Naive B cell (primary cell): ENCODE data around the gene PDLIM5. TPM values are rescaled to one million over a fixed set of nuclear protein-coding genes. Genes with fewer than 3 reads are reported as not detected.

ENCODE experiments used
- ATAC-seq, 2 donors: fragments of 150-1000 bp; cut with Tn5 transposase; 2 replicates each; pipeline ENCODE4 v1.10.0; 2021; ENCODE audit warnings: low read depth in 2 of 2, mild to moderate bottlenecking in 2 of 2, moderate library complexity in 2 of 2
- DNase-seq: peaks from one replicate; pipeline ENCODE4 v3.0.0; 2022
- H3K27ac Mint-ChIP-seq, 6 donors: one replicate each; pipeline ENCODE4 v1.8.0; 2020 to 2022; ENCODE audit warnings: mild to moderate bottlenecking in 6 of 6, mixed read lengths in 6 of 6, moderate library complexity in 5 of 6, inconsistent platforms in 2 of 6
- H3K27me3 Mint-ChIP-seq, 3 donors: one replicate each; pipeline ENCODE4 v1.8.0; 2021 to 2022; ENCODE audit warnings: mixed read lengths in 3 of 3, mild to moderate bottlenecking in 1 of 3
- H3K36me3 Mint-ChIP-seq, 2 donors: one replicate each; pipeline ENCODE4 v1.8.0; 2020 to 2022; ENCODE audit warnings: mixed read lengths in 2 of 2, inconsistent platforms in 1 of 2, mild to moderate bottlenecking in 1 of 2
- H3K4me1 Mint-ChIP-seq, 3 donors: one replicate each; pipeline ENCODE4 v1.8.0; 2020 to 2022; ENCODE audit warnings: mixed read lengths in 3 of 3, inconsistent platforms in 1 of 3, mild to moderate bottlenecking in 1 of 3, moderate library complexity in 1 of 3
- H3K4me3 Mint-ChIP-seq, 8 donors: one replicate each; pipeline ENCODE4 v1.8.0; 2020 to 2022; ENCODE audit warnings: mild to moderate bottlenecking in 8 of 8, mixed read lengths in 8 of 8, moderate library complexity in 8 of 8, inconsistent platforms in 2 of 8
- H3K9me3 Mint-ChIP-seq, 7 donors: one replicate each; pipeline ENCODE4 v1.8.0; 2020 to 2022; ENCODE audit warnings: mixed read lengths in 7 of 7, mild to moderate bottlenecking in 5 of 7, inconsistent platforms in 2 of 7, moderate library complexity in 1 of 7
- polyA plus RNA-seq, 6 donors: library from polyadenylated mRNA; unstranded; fragments of 300-500 nt; fragmentation: Illumina TruSeq; gene quantifications; one replicate each; pipeline ENCODE4 v1.2.3, GENCODE V29; 2021; ENCODE audit warnings: low read depth in 6 of 6

PDLIM5 gene
- polyA plus RNA-seq, 6 donors from 2014 or later, result 33.4 to 47.3 (median 41.1) TPM

DNA sequence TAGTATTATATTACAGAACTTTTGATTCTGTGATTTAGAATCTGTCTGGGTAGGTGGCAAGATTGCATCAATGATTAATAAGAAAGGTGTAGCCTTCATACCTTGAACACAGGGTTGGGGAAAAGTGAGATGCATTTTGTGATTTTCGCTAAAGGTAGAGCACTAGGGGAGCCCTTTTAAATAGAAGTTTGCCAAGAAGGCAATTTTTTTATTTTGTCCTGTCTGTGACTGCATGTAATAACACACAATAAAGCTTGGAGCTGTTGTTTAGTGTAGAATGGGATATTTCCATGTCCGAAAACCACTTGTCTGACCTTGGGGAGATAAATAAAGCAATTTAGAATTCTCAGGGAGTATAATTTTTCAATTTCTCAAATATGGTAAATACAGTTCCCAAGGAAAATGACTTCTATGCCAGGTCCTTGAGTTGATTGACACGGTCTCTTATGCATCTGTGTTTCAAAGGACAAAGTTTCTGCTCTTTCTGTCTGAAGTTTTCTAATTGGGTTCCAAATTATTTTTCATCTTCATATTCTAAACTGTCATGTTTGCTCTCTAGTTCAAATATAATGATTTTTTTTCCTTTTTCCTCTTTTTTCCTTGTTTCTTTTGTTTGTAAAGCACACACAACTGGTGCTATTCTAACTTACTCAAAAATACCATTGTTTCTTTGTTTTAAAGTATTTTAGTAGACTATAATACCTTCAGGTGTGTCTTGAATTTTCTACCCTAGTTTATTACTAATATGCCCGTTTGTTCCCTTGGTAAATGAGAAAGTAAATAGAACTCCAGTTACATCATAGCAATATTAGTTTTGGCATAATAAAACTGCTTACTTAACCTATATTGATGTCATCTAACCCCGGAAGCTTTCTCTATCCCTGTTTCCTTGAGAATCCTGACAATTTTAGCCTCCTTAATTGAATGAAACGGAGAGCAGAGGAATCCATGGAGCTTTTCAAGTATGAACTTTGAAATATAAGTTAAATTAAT, 218.2 kb downstream of the PDLIM5 start:
- Mint-ChIP-seq H3K27ac (no peak overlapping the region), H3K27me3 (no peaks in the 10 kb centered on the region), H3K9me3 (no peaks in the 10 kb centered on the region), H3K4me1 (no peaks in the 10 kb centered on the region), H3K4me3 (no peak overlapping the region), H3K36me3 (no peaks in the 10 kb centered on the region)
- DNase-seq (no peak), ATAC-seq (no peak)

DNA sequence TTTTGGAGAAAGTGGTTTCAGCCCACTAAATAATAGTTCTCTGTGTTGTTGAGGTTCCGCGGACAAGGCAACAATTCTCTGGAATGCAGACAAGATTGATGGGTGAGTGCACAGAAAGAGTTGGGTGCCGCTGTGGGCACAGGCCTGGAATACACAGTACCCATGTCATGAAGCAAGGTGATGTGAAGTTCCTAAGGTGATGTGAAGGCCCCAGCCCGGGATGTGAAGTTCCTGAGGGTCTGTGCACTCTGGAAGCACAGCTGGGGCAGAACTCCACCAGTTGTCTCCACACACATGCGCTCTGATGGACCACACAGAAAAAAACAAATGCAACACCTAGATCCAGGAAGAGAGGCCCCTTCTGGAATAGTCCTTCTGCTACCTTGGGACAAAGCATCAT, 219.4 kb downstream of the PDLIM5 start:
- H3K4me3 Mint-ChIP-seq, result no peak overlapping the region
- H3K27me3 Mint-ChIP-seq, result no peaks in the 10 kb centered on the region
- no peaks in the 10 kb centered on the region for H3K36me3 Mint-ChIP-seq
- H3K9me3 Mint-ChIP-seq, result no peaks in the 10 kb centered on the region
- H3K4me1 Mint-ChIP-seq, result no peaks in the 10 kb centered on the region
- no peak for DNase-seq
- H3K27ac Mint-ChIP-seq, result no peak overlapping the region
- ATAC-seq, result no peak

DNA sequence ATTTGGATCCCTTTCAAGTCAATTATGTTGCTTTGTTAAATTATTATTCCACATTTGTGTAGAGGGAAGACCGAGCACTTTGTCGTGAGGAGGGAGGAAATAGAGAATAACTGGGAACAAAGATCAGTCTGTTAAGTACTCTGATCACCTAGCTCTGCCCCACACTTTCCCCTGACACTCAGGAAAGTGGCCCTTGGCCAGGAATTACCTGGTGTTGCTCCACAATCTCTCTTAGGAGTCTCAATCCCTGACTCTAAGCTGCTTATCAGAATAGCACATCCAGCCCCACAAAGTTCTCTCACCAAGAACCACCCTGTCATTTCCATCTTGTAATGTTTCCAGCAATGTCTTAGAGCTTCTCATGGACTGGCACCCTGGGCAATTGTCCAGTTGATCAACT, 222.2 kb downstream of the PDLIM5 start:
- H3K4me3 Mint-ChIP-seq, result no peak overlapping the region
- no peak overlapping the region for H3K27ac Mint-ChIP-seq
- H3K36me3 Mint-ChIP-seq, result no peaks in the 10 kb centered on the region
- DNase-seq, result no peak
- no peaks in the 10 kb centered on the region for H3K4me1 Mint-ChIP-seq
- H3K27me3 Mint-ChIP-seq, result peaks cover 0 to 9% (median 4%) of the 10 kb centered on the region in 3 donors
- ATAC-seq, result no peak
- H3K9me3 Mint-ChIP-seq, result peaks cover 0 to 5% (median 0%) of the 10 kb centered on the region in 7 donors

DNA sequence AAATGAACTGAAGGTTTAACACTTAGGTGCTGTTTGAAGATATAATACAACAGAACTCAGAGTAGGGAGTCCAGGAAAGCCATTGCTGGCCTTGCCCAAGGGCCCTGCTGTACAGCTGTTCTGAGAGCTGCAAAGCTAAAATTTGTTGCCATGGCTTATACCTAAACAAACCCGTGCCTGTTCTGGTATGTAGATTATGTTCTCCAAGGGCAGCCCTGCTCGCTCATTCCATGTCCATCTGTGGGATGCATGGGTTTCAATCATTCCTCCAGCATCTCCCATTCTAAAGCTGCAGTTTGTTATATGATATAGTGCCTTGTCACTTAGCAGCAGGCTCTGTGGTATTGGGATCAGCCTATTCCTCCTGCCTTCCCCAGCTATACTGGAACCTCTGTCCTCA, 225.2 kb downstream of the PDLIM5 start:
- Mint-ChIP-seq H3K36me3 (no peaks in the 10 kb centered on the region), H3K4me3 (no peak overlapping the region), H3K27ac (no peak overlapping the region), H3K4me1 (no peaks in the 10 kb centered on the region), H3K9me3 (peaks cover 0 to 5% (median 0%) of the 10 kb centered on the region in 7 donors), H3K27me3 (peaks cover 0 to 9% (median 7%) of the 10 kb centered on the region in 3 donors)
- no peak for DNase-seq
- no peak for ATAC-seq

DNA sequence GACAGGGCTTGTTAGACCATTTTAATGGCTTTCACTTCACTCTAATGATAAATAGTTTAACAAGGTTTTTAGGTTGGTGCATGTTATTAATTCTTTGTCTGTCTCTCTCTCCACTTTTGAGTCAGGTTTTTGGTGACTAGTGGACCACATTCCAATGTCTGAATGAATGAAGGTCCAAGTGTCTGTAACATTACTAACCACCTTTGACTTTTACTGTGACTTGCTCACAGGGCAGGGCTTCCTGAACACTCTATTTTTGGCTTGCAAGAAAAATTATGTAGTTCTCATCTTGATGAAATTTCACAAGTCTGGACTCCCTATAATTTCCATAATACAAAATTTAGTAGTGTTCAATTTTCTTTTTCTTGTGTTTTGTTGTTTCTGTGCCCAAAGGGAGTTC, 227.2 kb downstream of the PDLIM5 start:
- Mint-ChIP-seq H3K27ac (no peak overlapping the region), H3K9me3 (peaks cover 0 to 5% (median 0%) of the 10 kb centered on the region in 7 donors), H3K4me3 (no peak overlapping the region), H3K36me3 (no peaks in the 10 kb centered on the region), H3K4me1 (no peaks in the 10 kb centered on the region), H3K27me3 (peaks cover 0 to 9% (median 7%) of the 10 kb centered on the region in 3 donors)
- DNase-seq (no peak), ATAC-seq (no peak)

DNA sequence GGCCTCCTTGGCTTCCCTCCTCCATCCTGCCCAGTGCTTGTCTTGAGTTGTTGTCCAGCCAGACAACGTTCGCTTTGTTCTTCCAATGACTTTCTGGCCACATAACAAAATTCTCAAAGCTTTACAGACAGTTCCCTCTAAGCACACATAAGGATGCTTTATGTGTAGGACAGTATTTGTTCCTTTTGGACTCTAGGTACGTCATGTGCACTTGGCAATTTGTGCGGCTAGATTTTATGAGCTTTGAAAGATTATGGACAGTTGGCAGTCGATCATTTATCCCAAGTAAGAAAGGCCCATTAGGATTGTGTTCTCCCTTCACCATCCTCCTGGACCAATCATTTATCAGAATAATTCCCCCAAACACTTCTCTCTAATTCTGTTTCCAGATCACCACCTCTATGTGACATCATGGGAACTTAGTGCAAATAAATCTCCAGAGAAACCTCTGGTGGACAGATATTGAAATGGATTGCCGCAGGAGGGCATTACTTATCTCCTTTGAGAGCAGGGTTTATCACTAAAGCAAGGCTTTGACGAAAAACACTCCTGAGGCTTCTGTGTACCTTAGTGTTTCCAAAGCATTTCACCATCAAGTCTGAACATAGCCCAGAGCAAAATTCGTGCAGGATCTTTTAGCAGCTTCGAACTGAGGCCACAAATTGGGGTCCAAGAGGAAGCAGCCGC, 228.6 kb downstream of the PDLIM5 start:
- H3K27ac Mint-ChIP-seq, result no peak overlapping the region
- H3K9me3 Mint-ChIP-seq, result peaks cover 0 to 5% (median 0%) of the 10 kb centered on the region in 7 donors
- DNase-seq (no peak), ATAC-seq (no peak)
- H3K4me3 Mint-ChIP-seq, result no peak overlapping the region
- H3K4me1 Mint-ChIP-seq, result no peaks in the 10 kb centered on the region
- H3K27me3 Mint-ChIP-seq, result peaks cover 0 to 9% (median 7%) of the 10 kb centered on the region in 3 donors
- H3K36me3 Mint-ChIP-seq, result no peaks in the 10 kb centered on the region

DNA sequence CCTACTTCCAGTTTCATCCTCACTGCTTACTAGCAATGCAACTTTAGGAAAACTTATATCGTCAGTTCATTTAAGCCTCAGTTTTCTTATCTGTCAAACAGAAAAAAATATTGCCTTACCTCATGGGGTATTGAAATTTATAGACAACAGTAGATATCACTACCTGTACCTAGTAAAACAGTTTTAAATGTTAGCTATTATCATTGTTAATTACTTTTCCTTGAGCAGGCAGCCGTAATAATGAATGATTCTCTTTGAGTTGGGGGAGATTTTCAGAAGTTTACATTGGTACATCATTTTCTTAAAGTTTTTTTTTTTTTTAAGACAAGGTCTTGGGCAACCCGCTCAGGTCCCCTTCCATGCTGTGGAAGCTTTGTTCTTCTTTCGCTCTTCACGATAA, 234.3 kb downstream of the PDLIM5 start:
- H3K27me3 Mint-ChIP-seq, result peaks cover 0 to 2% (median 0%) of the 10 kb centered on the region in 3 donors
- no peak for ATAC-seq
- no peaks in the 10 kb centered on the region for H3K36me3 Mint-ChIP-seq
- H3K4me3 Mint-ChIP-seq, result no peak overlapping the region
- H3K4me1 Mint-ChIP-seq, result no peaks in the 10 kb centered on the region
- H3K27ac Mint-ChIP-seq, result no peak overlapping the region
- DNase-seq, result no peak
- no peaks in the 10 kb centered on the region for H3K9me3 Mint-ChIP-seq

DNA sequence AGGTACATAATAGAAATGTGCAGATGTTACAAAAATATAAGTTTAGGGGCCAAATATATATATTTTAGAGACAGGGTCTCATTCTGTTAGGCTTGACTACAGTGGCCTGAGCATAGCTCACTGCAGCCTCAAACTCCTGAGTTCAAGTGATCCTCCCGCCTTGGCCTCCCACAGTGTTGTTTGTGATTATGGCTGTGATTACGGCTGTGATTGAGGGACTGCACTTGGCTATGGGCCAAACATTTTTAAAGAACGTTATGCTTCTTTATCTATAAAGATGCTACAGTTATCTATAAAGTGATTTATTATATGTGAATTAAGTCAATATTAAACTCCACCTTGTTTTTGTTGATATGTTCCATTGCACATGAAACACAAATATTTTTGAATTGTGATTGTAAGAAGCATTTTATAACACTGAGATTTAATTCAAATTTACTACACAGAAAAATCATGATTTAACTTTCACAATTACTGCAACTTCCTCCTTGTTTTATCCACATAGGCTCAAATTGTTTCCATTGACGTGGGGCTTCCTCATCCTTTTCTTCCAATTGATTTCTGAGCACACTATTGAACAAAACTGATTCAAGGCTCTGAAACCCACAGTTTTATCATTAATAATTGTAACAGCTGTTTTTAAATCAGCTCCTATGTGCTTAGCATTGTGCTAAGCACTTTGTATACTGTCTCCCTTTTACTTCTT, 237.6 kb downstream of the PDLIM5 start:
- no peak for DNase-seq
- H3K27ac Mint-ChIP-seq, result no peak overlapping the region
- no peaks in the 10 kb centered on the region for H3K4me1 Mint-ChIP-seq
- H3K9me3 Mint-ChIP-seq, result no peaks in the 10 kb centered on the region
- no peak overlapping the region for H3K4me3 Mint-ChIP-seq
- ATAC-seq, result no peak
- H3K36me3 Mint-ChIP-seq, result no peaks in the 10 kb centered on the region
- no peaks in the 10 kb centered on the region for H3K27me3 Mint-ChIP-seq

DNA sequence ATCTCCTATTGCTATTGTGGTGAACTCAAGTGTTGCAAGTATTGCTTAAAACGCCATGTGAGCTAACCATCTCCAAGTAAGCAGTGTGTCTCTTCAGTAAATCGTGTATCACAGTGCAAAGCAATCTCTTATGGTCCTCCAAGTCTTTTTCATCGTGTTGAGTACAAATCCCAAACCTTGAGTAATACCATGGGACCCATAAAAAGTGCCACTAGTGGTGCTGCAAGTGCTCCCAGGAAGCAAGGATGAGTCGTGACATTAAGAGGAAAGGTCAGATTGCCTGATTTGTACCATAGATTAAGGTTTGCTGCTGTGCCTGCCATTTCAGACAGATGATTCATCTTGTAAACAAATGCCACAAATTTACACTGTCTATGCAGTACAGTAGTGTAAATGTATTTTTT, 239.1 kb downstream of the PDLIM5 start:
- no peak overlapping the region for H3K27ac Mint-ChIP-seq
- H3K27me3 Mint-ChIP-seq, result no peaks in the 10 kb centered on the region
- no peaks in the 10 kb centered on the region for H3K36me3 Mint-ChIP-seq
- no peaks in the 10 kb centered on the region for H3K4me1 Mint-ChIP-seq
- ATAC-seq (no peak), DNase-seq (no peak)
- H3K4me3 Mint-ChIP-seq, result no peak overlapping the region
- H3K9me3 Mint-ChIP-seq, result no peaks in the 10 kb centered on the region

DNA sequence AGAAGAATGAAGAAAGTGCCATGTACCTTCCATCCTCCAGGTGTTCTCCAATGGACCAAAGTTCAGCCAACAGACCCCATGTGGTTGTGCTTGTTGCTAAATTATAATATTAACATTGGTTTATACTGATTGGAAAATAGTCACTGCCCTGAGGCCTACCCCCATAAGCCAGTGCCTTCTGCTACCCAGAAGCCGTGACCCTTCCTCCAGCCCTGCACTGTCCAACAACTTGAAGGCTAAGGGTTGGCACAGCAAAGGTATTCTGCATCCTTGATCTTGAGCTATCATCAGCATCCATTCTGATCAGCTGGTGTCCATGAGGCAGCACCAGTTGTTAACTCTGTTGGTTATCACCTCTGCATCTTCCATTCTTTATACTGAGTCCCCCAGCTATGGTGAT, 239.8 kb downstream of the PDLIM5 start:
- no peak for DNase-seq
- no peak overlapping the region for H3K4me3 Mint-ChIP-seq
- no peaks in the 10 kb centered on the region for H3K4me1 Mint-ChIP-seq
- ATAC-seq, result no peak
- no peaks in the 10 kb centered on the region for H3K36me3 Mint-ChIP-seq
- H3K9me3 Mint-ChIP-seq, result no peaks in the 10 kb centered on the region
- H3K27ac Mint-ChIP-seq, result no peak overlapping the region
- H3K27me3 Mint-ChIP-seq, result no peaks in the 10 kb centered on the region

DNA sequence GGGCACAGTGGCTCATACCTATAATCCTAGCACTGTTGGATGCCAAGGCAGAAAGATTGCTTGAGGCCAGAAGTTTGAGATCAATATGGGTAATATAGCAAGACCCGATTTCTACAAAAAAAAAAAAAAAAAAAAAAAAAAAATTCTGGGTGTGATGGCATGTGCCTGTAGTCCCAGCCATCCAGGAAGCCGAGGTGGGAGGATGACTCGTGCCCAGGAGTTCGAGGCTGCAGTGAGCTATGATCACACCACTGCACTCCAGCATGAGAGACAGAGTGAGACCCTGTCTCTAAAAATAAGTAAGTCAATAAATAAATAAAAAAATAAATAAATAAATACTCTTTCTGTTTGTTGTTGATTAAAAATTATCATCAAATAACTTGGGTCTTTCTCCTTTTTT, 243.6 kb downstream of the PDLIM5 start:
- H3K4me1 Mint-ChIP-seq, result no peaks in the 10 kb centered on the region
- ATAC-seq, result no peak
- H3K9me3 Mint-ChIP-seq, result no peaks in the 10 kb centered on the region
- no peaks in the 10 kb centered on the region for H3K36me3 Mint-ChIP-seq
- no peak overlapping the region for H3K27ac Mint-ChIP-seq
- no peak overlapping the region for H3K4me3 Mint-ChIP-seq
- no peak for DNase-seq
- H3K27me3 Mint-ChIP-seq, result no peaks in the 10 kb centered on the region

DNA sequence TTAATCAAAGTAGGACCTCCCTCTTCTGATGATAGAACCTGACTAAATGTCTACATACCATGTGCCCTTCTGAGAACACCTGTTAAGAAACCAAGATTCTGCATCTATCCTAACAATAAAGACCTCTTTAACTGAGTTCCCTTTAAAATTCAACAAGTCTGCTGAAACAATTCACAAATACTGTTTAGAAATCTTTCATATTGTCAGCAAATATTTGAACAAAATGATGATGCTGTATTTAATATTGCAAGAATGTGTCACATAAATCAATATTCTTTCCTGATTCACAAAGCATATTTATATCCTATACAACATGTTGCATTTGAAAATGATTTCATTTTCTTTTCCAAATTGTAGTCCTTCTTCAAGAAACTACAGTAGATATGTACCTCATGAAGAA, 246.4 kb downstream of the PDLIM5 start:
- H3K4me1 Mint-ChIP-seq, result no peaks in the 10 kb centered on the region
- H3K27ac Mint-ChIP-seq, result no peak overlapping the region

DNA sequence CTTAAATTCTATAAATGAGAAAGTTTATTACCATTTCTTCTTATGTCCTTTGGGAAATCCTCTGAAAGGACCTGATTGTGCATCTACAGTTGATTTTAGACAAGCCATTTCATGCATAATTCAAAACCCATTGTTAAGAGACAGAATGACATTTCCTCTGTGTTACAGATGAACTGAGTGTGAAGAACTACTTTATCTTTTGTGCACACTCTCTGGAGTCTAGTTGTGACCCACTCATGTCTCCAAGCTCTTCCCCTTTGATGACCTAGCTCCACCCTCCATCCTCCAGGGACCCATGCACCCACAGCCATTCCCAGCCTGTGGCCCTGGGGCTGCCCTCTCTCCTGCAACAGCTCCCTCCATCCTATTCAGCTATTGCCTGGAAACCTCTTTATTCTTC, 248.6 kb downstream of the PDLIM5 start:
- no peak overlapping the region for H3K27ac Mint-ChIP-seq
- H3K27me3 Mint-ChIP-seq, result no peaks in the 10 kb centered on the region
- ATAC-seq (no peak), DNase-seq (no peak)
- H3K9me3 Mint-ChIP-seq, result no peaks in the 10 kb centered on the region
- H3K4me1 Mint-ChIP-seq, result no peaks in the 10 kb centered on the region
- H3K36me3 Mint-ChIP-seq, result no peaks in the 10 kb centered on the region
- H3K4me3 Mint-ChIP-seq, result no peak overlapping the region

More for the DNA sequence above, 246.4 kb downstream of the PDLIM5 start:
- Mint-ChIP-seq H3K4me3 (no peak overlapping the region), H3K27me3 (no peaks in the 10 kb centered on the region), H3K9me3 (no peaks in the 10 kb centered on the region), H3K36me3 (no peaks in the 10 kb centered on the region)
- no peak for ATAC-seq
- no peak for DNase-seq
